ENCODE data around the gene SMTN. TPM values are rescaled to one million over a fixed set of nuclear protein-coding genes. Genes with fewer than 3 reads are reported as not detected.

Gene SMTN
- total and polyA plus RNA-seq, 9 of the 15 experiments (the other 6 are each of a cell fraction or from before 2014, with no cell fraction given): 2.5 to 41.1 (median 16.1) TPM

DNA sequence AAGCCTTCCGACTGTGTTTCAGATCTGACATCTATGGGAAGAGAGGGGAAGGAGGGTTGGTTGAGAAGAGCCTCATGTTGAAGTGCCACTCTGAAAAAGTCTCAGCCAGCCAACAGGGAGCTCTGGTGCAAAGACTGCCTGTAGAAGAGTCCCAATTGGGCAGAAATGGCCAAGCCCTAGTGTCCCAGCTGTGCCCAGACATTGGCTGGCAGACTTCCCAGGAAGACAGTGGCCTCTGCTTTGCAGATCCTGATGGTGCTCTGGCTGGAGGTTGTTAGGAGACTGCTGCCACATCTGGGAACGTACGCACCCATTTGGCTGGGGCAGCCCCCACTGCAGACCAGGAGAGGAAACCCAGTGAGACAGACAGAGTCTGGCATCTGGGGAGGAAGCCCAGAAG is 62.4 kb downstream of the SMTN start:
- H3K4me2 ChIP-seq (ENCODE audit: insufficient read depth, low read length): no peak overlapping the region
- in situ Hi-C loops (cut with MboI) (loop anchor here (5.0 kb wide), 1 partner anchor 41 kb away; no protein-coding TSS in a partner anchor), intact Hi-C loops (cut with micrococcal nuclease) (no loop called here)
- no peaks in the 10 kb centered on the region; a peak in 1 of 5 replicates for H3K27me3 ChIP-seq (ENCODE audit: control insufficient read depth in 2 of 2, insufficient read depth in 2 of 2, low read length in 2 of 2)
- FAIRE-seq: no peak
- H3K36me3 ChIP-seq (ENCODE audit: control insufficient read depth, insufficient read depth, low read length): no peaks in the 10 kb centered on the region
- peaks cover 0 to 13% of the 10 kb centered on the region in 2 experiments; a peak in 3 of 5 replicates for H3K4me1 ChIP-seq (replicated peaks in 1 of 2; ENCODE audit: control insufficient read depth in 2 of 2, insufficient read depth in 2 of 2, low read length in 2 of 2)
- H3K4me3 ChIP-seq: no peak overlapping the region
- no peak overlapping the region for H3K27ac ChIP-seq (ENCODE audit: extremely low read depth, low read depth, low read length)
- H3K9me3 ChIP-seq (replicated peaks; ENCODE audit: control insufficient read depth, insufficient read depth, low read depth, low read length): no peaks in the 10 kb centered on the region
- ChIA-PET POLR2A (interaction anchor here (0.6 kb wide), 1 partner anchor 20 kb away, joined by 3 read pairs; no protein-coding TSS in a partner anchor), CTCF (ENCODE audit: low intra/inter-chr PET ratio) (no interaction called here)
- no TSS peak for BruUV-seq (replicated peaks)
- no peak overlapping the region for H2AFZ ChIP-seq (ENCODE audit: low read depth, low read length)
- TF ChIP-seq FOSL1 (tag; conservative IDR thresholded peaks at IDR 0.05) (no peak), ZNF143 (CRISPR knock-in tag; IDR thresholded peaks at IDR 0.05) (no peak), SMARCC2 (IDR thresholded peaks at IDR 0.05; ENCODE audit: low read depth) (no peak), HINFP (tag; conservative IDR thresholded peaks at IDR 0.05; ENCODE audit: low read depth) (no peak), TRIM28 (IDR thresholded peaks at IDR 0.05) (no peak), MYBL2 (IDR thresholded peaks at IDR 0.05; ENCODE audit: low read depth) (no peak), MYBL2 (CRISPR knock-in tag; IDR thresholded peaks at IDR 0.05; ENCODE audit: borderline replicate concordance) (no peak), ZSCAN32 (CRISPR knock-in tag; IDR thresholded peaks at IDR 0.05) (no peak), SLC30A9 (CRISPR knock-in tag; IDR thresholded peaks at IDR 0.05) (no peak), CBX8 (IDR thresholded peaks at IDR 0.05; ENCODE audit: borderline replicate concordance, extremely low read depth, low read depth, low read length, poor library complexity, severe bottlenecking) (no peak), THAP12 (CRISPR knock-in tag; IDR thresholded peaks at IDR 0.05) (no peak), ZNF217 (CRISPR knock-in tag; IDR thresholded peaks at IDR 0.05) (no peak), ATF1 (CRISPR knock-in tag; IDR thresholded peaks at IDR 0.05) (no peak), ATF1 (tag; IDR thresholded peaks at IDR 0.05) (no peak)
- TF ChIP-seq, protein P1, sequence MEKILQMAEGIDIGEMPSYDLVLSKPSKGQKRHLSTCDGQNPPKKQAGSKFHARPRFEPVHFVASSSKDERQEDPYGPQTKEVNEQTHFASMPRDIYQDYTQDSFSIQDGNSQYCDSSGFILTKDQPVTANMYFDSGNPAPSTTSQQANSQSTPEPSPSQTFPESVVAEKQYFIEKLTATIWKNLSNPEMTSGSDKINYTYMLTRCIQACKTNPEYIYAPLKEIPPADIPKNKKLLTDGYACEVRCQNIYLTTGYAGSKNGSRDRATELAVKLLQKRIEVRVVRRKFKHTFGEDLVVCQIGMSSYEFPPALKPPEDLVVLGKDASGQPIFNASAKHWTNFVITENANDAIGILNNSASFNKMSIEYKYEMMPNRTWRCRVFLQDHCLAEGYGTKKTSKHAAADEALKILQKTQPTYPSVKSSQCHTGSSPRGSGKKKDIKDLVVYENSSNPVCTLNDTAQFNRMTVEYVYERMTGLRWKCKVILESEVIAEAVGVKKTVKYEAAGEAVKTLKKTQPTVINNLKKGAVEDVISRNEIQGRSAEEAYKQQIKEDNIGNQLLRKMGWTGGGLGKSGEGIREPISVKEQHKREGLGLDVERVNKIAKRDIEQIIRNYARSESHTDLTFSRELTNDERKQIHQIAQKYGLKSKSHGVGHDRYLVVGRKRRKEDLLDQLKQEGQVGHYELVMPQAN (IDR thresholded peaks at IDR 0.05; ENCODE audit: borderline replicate concordance): no peak
- H3K9ac ChIP-seq (ENCODE audit: insufficient read depth in 1 of 2, low read depth in 2 of 2, low read length in 2 of 2): no peak overlapping the region
- 35% methylated on average over 3 of the region's 3 CpGs for WGBS (ENCODE audit: insufficient coverage, low coverage, missing lambda C conversion rate)
- no peak for ATAC-seq
- DNase-seq (ENCODE audit: extremely low read depth in 1 of 4, low spot score in 3 of 4): no peak
- no peaks in the 10 kb centered on the region for H3K79me2 ChIP-seq (ENCODE audit: control insufficient read depth, insufficient read depth, low read length)
- H3K9me1 ChIP-seq (ENCODE audit: control insufficient read depth, insufficient read depth, low read length): no peaks in the 10 kb centered on the region
- no peaks in the 10 kb centered on the region for H4K20me1 ChIP-seq (replicated peaks; ENCODE audit: control insufficient read depth, insufficient read depth, low read length)

Data from K562 (cell line).